SK-N-SH (cell line): ENCODE data around the gene KRTAP5-9. TPM values are rescaled to one million over a fixed set of nuclear protein-coding genes. Genes with fewer than 3 reads are reported as not detected.

Experiments used
- CTCF ChIA-PET: fragments of 300-600, 350-600 bp; formaldehyde crosslinking; extraction: SDS; loops from one replicate; lab custom pipeline; 2021; lab: Yijun Ruan, JAX
- POLR2A ChIA-PET: fragments of 350-600 bp; sonication (Branson Sonifier 250); formaldehyde crosslinking; extraction: SDS; loops from one replicate; lab custom pipeline; 2020; ENCODE audit warnings: antibody characterized with exemption, inconsistent platforms; lab: Yijun Ruan, JAX
- DNase-seq: peaks from one replicate; pipeline ENCODE4 v3.0.0; 2012
- H2AFZ ChIP-seq: fragments of 200-600 bp; sonication (generic); 2 replicates; pipeline ENCODE4 v1.8.1; 2016; ENCODE audit warnings: antibody characterized with exemption, mild to moderate bottlenecking, low read depth
- H3F3A ChIP-seq: fragments of 200-600 bp; sonication (generic); replicated peaks from 2 replicates; pipeline ENCODE3; 2016; ENCODE audit warnings: antibody characterized with exemption, mild to moderate bottlenecking; ENCODE audit not compliant: insufficient read depth
- H3K27ac ChIP-seq, 2 experiments: fragments of 200-500 bp in 1 of 2; fragments of 200-600 bp in 1 of 2; sonication (Bioruptor generic) in 1 of 2; sonication (generic), shearing (Covaris generic) in 1 of 2; 2 replicates each; pipeline versions ENCODE4 v1.5.1 to v1.6.1; 2014 to 2016; ENCODE audit warnings: low read depth in 2 of 2, inconsistent platforms in 1 of 2, low read length in 1 of 2, mild to moderate bottlenecking in 1 of 2, mixed read lengths in 1 of 2
- H3K27me3 ChIP-seq: fragments of 200-600 bp; sonication (generic), shearing (Covaris generic); 2 replicates; pipeline ENCODE4 v1.6.1; 2016; ENCODE audit warnings: mixed run types; ENCODE audit not compliant: insufficient read depth
- H3K36me3 ChIP-seq, 2 experiments: fragments of 200-500 bp in 1 of 2; fragments of 200-600 bp in 1 of 2; sonication (Bioruptor generic) in 1 of 2; sonication (generic) in 1 of 2; replicated peaks in 1 of 2; 2 replicates each; pipeline versions ENCODE3 to v1.5.1; 2014 to 2016; ENCODE audit warnings: low read length in 1 of 2, mild to moderate bottlenecking in 1 of 2; ENCODE audit not compliant: insufficient read depth in 2 of 2, control insufficient read depth in 1 of 2
- H3K4me1 ChIP-seq, 2 experiments: fragments of 200-500 bp in 1 of 2; fragments of 200-600 bp in 1 of 2; sonication (Bioruptor generic) in 1 of 2; sonication (generic), shearing (Covaris generic) in 1 of 2; 2 replicates each; pipeline versions ENCODE4 v1.5.1 to v1.6.1; 2014 to 2016; ENCODE audit warnings: low read depth in 1 of 2, low read length in 1 of 2, mixed run types in 1 of 2; ENCODE audit not compliant: insufficient read depth in 2 of 2, control insufficient read depth in 1 of 2
- H3K4me2 ChIP-seq: fragments of 200-600 bp; sonication (generic), shearing (Covaris generic); 2 replicates; pipeline ENCODE4 v1.6.1; 2017; ENCODE audit warnings: mixed run types
- H3K4me3 ChIP-seq, 2 experiments: fragments of 200-500 bp in 1 of 2; fragments of 200-600 bp in 1 of 2; sonication (Bioruptor generic) in 1 of 2; sonication (generic), shearing (Covaris generic) in 1 of 2; 2 replicates each; pipeline versions ENCODE4 v1.5.1 to v1.8.1; 2014 to 2016; ENCODE audit warnings: low read depth in 2 of 2, inconsistent platforms in 1 of 2, low read length in 1 of 2, mild to moderate bottlenecking in 1 of 2, mixed read lengths in 1 of 2, moderate library complexity in 1 of 2
- H3K79me2 ChIP-seq: fragments of 200-600 bp; sonication (generic); 2 replicates; pipeline ENCODE4 v1.8.1; 2017; ENCODE audit warnings: mild to moderate bottlenecking; ENCODE audit not compliant: insufficient read depth
- H3K9ac ChIP-seq: fragments of 200-600 bp; sonication (generic); 2 replicates; pipeline ENCODE4 v1.6.1; 2017; ENCODE audit warnings: mixed run types
- H3K9me2 ChIP-seq: fragments of 200-600 bp; sonication (generic); 2 replicates; pipeline ENCODE4 v1.6.1; 2017; ENCODE audit warnings: mixed run types
- H3K9me3 ChIP-seq: fragments of 200-600 bp; sonication (generic); 2 replicates; pipeline ENCODE4 v1.6.1; 2017; ENCODE audit warnings: mixed run types, mild to moderate bottlenecking, moderate library complexity
- H4K20me1 ChIP-seq: fragments of 200-600 bp; sonication (generic); 2 replicates; pipeline ENCODE4 v1.6.1; 2017; ENCODE audit warnings: mild to moderate bottlenecking, mixed run types; ENCODE audit not compliant: insufficient read depth
- EP300 ChIP-seq, 2 experiments: IDR thresholded peaks; 2 replicates each; pipeline versions ENCODE4 v1.4.0 to v1.6.1; 2012; ENCODE audit warnings: borderline replicate concordance in 1 of 2, low read depth in 1 of 2, low read length in 1 of 2
- FOXM1 ChIP-seq: IDR thresholded peaks from 2 replicates; pipeline ENCODE4 v1.4.0; 2012; ENCODE audit warnings: low read depth, mild to moderate bottlenecking
- GATA2 ChIP-seq: sonication (generic); formaldehyde crosslinking; IDR thresholded peaks from 2 replicates; pipeline ENCODE4 v1.5.0; 2020; ENCODE audit warnings: mild to moderate bottlenecking, missing genetic modification reagents
- MEF2A ChIP-seq: IDR thresholded peaks from 2 replicates; pipeline ENCODE4 v1.4.0; 2012; ENCODE audit warnings: low read depth, borderline replicate concordance
- NRF1 ChIP-seq: IDR thresholded peaks from 2 replicates; pipeline ENCODE4 v1.6.1; 2012; ENCODE audit warnings: low read depth, mild to moderate bottlenecking, low read length
- RAD21 ChIP-seq: IDR thresholded peaks from 2 replicates; pipeline ENCODE4 v1.6.1; 2012; ENCODE audit warnings: mild to moderate bottlenecking, low read length
- REST ChIP-seq: IDR thresholded peaks from 2 replicates; pipeline ENCODE4 v1.6.1; 2012; ENCODE audit warnings: mild to moderate bottlenecking, low read depth, low read length, moderate library complexity
- RFX5 ChIP-seq: IDR thresholded peaks from 2 replicates; pipeline ENCODE4 v1.6.1; 2012; ENCODE audit warnings: mild to moderate bottlenecking, improper control_type of control experiment, low read length
- RXRA ChIP-seq: IDR thresholded peaks from 2 replicates; pipeline ENCODE4 v1.4.0; 2012; ENCODE audit warnings: low read depth, mild to moderate bottlenecking, borderline replicate concordance
- SMC3 ChIP-seq: IDR thresholded peaks from 2 replicates; pipeline ENCODE4 v1.6.1; 2012; ENCODE audit warnings: low read depth, low read length, improper control_type of control experiment
- YY1 ChIP-seq: IDR thresholded peaks from 2 replicates; pipeline ENCODE4 v1.4.0; 2012; ENCODE audit warnings: low read depth, mild to moderate bottlenecking
- WGBS: methylation state at CpG from one replicate; pipeline ENCODE4 v1.1.6; 2017; ENCODE audit warnings: low lambda C conversion rate; 5-methylcytosine and 5-hydroxymethylcytosine counted together
- polyA plus RNA-seq, 3 experiments: library from polyadenylated mRNA; depleted of rRNA; stranded (reverse); fragments of >200 nt; gene quantifications; 2 replicates each; pipeline ENCODE4 v1.2.3, GENCODE V29; 2012
- TF ChIP-seq, protein P1 (sequence below): fragments of 200-600 bp; sonication (generic); IDR thresholded peaks from 2 replicates; pipeline ENCODE4 v1.6.1; 2017; ENCODE audit warnings: antibody characterized with exemption, mild to moderate bottlenecking, moderate library complexity
- TF ChIP-seq, protein P2 (sequence below): fragments of 150-350 bp; IDR thresholded peaks from 2 replicates; pipeline ENCODE4 v1.6.1; 2017; ENCODE audit warnings: antibody characterized with exemption, low read length, low read depth, borderline replicate concordance

KRTAP5-9 gene
- polyA plus RNA-seq, 1 of the 3 experiments (the other 2 are of a cell fraction): not detected

GRCh38 chr11:71499546-71499945, 48.7 kb upstream of the KRTAP5-9 start (continued):
- TF ChIP-seq, protein P1, sequence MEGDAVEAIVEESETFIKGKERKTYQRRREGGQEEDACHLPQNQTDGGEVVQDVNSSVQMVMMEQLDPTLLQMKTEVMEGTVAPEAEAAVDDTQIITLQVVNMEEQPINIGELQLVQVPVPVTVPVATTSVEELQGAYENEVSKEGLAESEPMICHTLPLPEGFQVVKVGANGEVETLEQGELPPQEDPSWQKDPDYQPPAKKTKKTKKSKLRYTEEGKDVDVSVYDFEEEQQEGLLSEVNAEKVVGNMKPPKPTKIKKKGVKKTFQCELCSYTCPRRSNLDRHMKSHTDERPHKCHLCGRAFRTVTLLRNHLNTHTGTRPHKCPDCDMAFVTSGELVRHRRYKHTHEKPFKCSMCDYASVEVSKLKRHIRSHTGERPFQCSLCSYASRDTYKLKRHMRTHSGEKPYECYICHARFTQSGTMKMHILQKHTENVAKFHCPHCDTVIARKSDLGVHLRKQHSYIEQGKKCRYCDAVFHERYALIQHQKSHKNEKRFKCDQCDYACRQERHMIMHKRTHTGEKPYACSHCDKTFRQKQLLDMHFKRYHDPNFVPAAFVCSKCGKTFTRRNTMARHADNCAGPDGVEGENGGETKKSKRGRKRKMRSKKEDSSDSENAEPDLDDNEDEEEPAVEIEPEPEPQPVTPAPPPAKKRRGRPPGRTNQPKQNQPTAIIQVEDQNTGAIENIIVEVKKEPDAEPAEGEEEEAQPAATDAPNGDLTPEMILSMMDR: no peak
- no peak for TF ChIP-seq RFX5
- TF ChIP-seq MEF2A: no peak
- TF ChIP-seq NRF1: no peak
- TF ChIP-seq YY1: no peak
- no peak for TF ChIP-seq REST
- TF ChIP-seq, protein P2, sequence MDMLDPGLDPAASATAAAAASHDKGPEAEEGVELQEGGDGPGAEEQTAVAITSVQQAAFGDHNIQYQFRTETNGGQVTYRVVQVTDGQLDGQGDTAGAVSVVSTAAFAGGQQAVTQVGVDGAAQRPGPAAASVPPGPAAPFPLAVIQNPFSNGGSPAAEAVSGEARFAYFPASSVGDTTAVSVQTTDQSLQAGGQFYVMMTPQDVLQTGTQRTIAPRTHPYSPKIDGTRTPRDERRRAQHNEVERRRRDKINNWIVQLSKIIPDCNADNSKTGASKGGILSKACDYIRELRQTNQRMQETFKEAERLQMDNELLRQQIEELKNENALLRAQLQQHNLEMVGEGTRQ: no peak
- no peak for TF ChIP-seq FOXM1

GRCh38 chr11:71500601-71501021, 47.6 kb upstream of the KRTAP5-9 start:
- Histone ChIP-seq H3K9me2 (no peaks in the 10 kb centered on the region), H3K9me3 (no peaks in the 10 kb centered on the region), H3K79me2 (no peaks in the 10 kb centered on the region), H3K27me3 (no peaks in the 10 kb centered on the region), H3K4me2 (no peak overlapping the region), H3K27ac (peak overlapping the region in 1 of 2 experiments; percentile 69; a peak in 1 of 4 replicates), H2AFZ (no peak overlapping the region), H3K4me1 (peaks cover 0 to 44% of the 10 kb centered on the region in 2 experiments; a peak in 2 of 4 replicates), H3F3A (peaks cover 6% of the 10 kb centered on the region), H3K36me3 (peaks cover 15 to 51% of the 10 kb centered on the region in 2 experiments), H4K20me1 (no peaks in the 10 kb centered on the region), H3K4me3 (no peak overlapping the region), H3K9ac (no peak overlapping the region)
- ChIA-PET POLR2A (no interaction called here), CTCF (interaction anchor here (1.9 kb wide), 1 partner anchor 79 kb away, joined by 7 read pairs; no protein-coding TSS in a partner anchor)
- 39% methylated on average over 2 of the region's 6 CpGs for WGBS
- TF ChIP-seq SMC3: no peak
- peak in 1 of 2 experiments; percentile 33; a peak in 1 of 4 replicates for TF ChIP-seq EP300 (IDR thresholded peaks at IDR 0.05; ENCODE audit: borderline replicate concordance in 1 of 2, low read depth in 1 of 2, low read length in 1 of 2)
- no peak; the same call in 1 of the 2 replicates for TF ChIP-seq GATA2 (CRISPR knock-in tag)
- 0 out of 2 replicates have a peak, but pooled peaks have one; percentile 17 for TF ChIP-seq RAD21
- TF ChIP-seq RXRA: no peak
- peak; percentile 77 for DNase-seq
